Osteoblast (primary cell): ENCODE measurements around the gene SDHAF2. TPM values are rescaled to one million over a fixed set of nuclear protein-coding genes. Genes with fewer than 3 reads are reported as not detected.

Source experiments
- DNase-seq: peaks from one replicate; pipeline ENCODE4 v3.0.0; 2011; ENCODE audit warnings: low spot score, mixed read lengths; ENCODE audit not compliant: insufficient read length; ENCODE audit errors: missing footprints
- H2AFZ ChIP-seq: 2 replicates; pipeline ENCODE4 v1.6.0; 2011; ENCODE audit warnings: mild to moderate bottlenecking, low read length
- H3K27ac ChIP-seq: 2 replicates; pipeline ENCODE4 v1.5.1; 2011; ENCODE audit warnings: mild to moderate bottlenecking, low read depth, low read length, moderate library complexity
- H3K27me3 ChIP-seq: 2 replicates; pipeline ENCODE4 v1.6.0; 2012; ENCODE audit warnings: mild to moderate bottlenecking, control low read depth, inconsistent platforms, low read length, moderate library complexity; ENCODE audit not compliant: insufficient read depth
- H3K36me3 ChIP-seq: 2 replicates; pipeline ENCODE4 v1.5.1; 2011; ENCODE audit warnings: mild to moderate bottlenecking, low read length, control low read depth, moderate library complexity; ENCODE audit not compliant: insufficient read depth
- H3K4me1 ChIP-seq: 2 replicates; pipeline ENCODE4 v1.5.1; 2011; ENCODE audit warnings: mild to moderate bottlenecking, low read length, control low read depth, moderate library complexity; ENCODE audit not compliant: insufficient read depth
- H3K4me2 ChIP-seq: 2 replicates; pipeline ENCODE4 v1.6.0; 2011; ENCODE audit warnings: mild to moderate bottlenecking, low read length; ENCODE audit not compliant: insufficient read depth
- H3K4me3 ChIP-seq: fragments of 200-600 bp; sonication (generic); 3 replicates; pipeline ENCODE4 v1.5.1; 2012; ENCODE audit warnings: mild to moderate bottlenecking, low read length, inconsistent platforms; ENCODE audit not compliant: insufficient read depth
- H3K79me2 ChIP-seq: 2 replicates; pipeline ENCODE4 v1.6.0; 2012; ENCODE audit warnings: mild to moderate bottlenecking, low read length, control low read depth, inconsistent platforms; ENCODE audit not compliant: insufficient read depth
- H3K9me3 ChIP-seq: 2 replicates; pipeline ENCODE4 v1.5.1; 2011; ENCODE audit warnings: low read depth, low read length, control low read depth
- H4K20me1 ChIP-seq: 2 replicates; pipeline ENCODE4 v1.6.0; 2012; ENCODE audit warnings: mild to moderate bottlenecking, low read length, control low read depth; ENCODE audit not compliant: insufficient read depth
- CTCF ChIP-seq: IDR thresholded peaks from 2 replicates; pipeline ENCODE4 v1.5.1; 2011; ENCODE audit warnings: mild to moderate bottlenecking, low read depth, low read length, moderate library complexity; ENCODE audit errors: extremely low read depth
- total RNA-seq: library from RNA; depleted of rRNA; stranded (reverse); fragments of >200 nt; gene quantifications from 2 replicates; pipeline ENCODE4 v1.2.3, GENCODE V29; 2012

The SDHAF2 gene
- total RNA-seq, 1 donor: 46.3 TPM

GRCh38 chr11:61468002-61468401, 38.1 kb downstream of the SDHAF2 start:
- no peak for DNase-seq
- Histone ChIP-seq H3K27me3 (no peaks in the 10 kb centered on the region), H3K4me1 (peaks cover 13% of the 10 kb centered on the region), H4K20me1 (no peaks in the 10 kb centered on the region), H3K4me3 (no peak overlapping the region), H3K79me2 (no peaks in the 10 kb centered on the region), H2AFZ (no peak overlapping the region), H3K4me2 (no peak overlapping the region), H3K36me3 (no peaks in the 10 kb centered on the region), H3K27ac (no peak overlapping the region), H3K9me3 (no peaks in the 10 kb centered on the region)
- TF ChIP-seq CTCF: no peak

- no peak for TF ChIP-seq CTCF
- Histone ChIP-seq H3K4me1 (peaks cover 25% of the 10 kb centered on the region), H3K4me3 (peak overlapping the region; percentile 33), H3K79me2 (no peaks in the 10 kb centered on the region), H4K20me1 (no peaks in the 10 kb centered on the region), H3K27ac (peak overlapping the region; percentile 94), H3K4me2 (peak overlapping the region; percentile 54), H3K9me3 (no peaks in the 10 kb centered on the region), H2AFZ (peak overlapping the region; percentile 21), H3K36me3 (no peaks in the 10 kb centered on the region), H3K27me3 (no peaks in the 10 kb centered on the region)
- DNase-seq: peak; percentile 83
Measured at GRCh38 chr11:61472282-61472681, 42.4 kb downstream of the SDHAF2 start.

- Histone ChIP-seq H4K20me1 (peaks cover 4% of the 10 kb centered on the region), H3K27me3 (no peaks in the 10 kb centered on the region), H3K4me2 (peak overlapping the region; percentile 54), H3K36me3 (no peaks in the 10 kb centered on the region), H3K4me1 (peaks cover 25% of the 10 kb centered on the region), H3K27ac (peak overlapping the region; percentile 94), H3K9me3 (no peaks in the 10 kb centered on the region), H2AFZ (no peak overlapping the region), H3K4me3 (peak overlapping the region; percentile 33), H3K79me2 (no peaks in the 10 kb centered on the region)
- no peak for TF ChIP-seq CTCF
- DNase-seq: no peak
Measured at GRCh38 chr11:61472868-61473267, 42.9 kb downstream of the SDHAF2 start.

- Histone ChIP-seq H3K4me1 (peaks cover 25% of the 10 kb centered on the region), H3K27me3 (peaks cover under 1% of the 10 kb centered on the region), H3K4me3 (no peak overlapping the region), H3K36me3 (no peaks in the 10 kb centered on the region), H4K20me1 (peaks cover 8% of the 10 kb centered on the region), H2AFZ (no peak overlapping the region), H3K9me3 (no peaks in the 10 kb centered on the region), H3K27ac (peak overlapping the region; percentile 94), H3K4me2 (peak overlapping the region; percentile 5), H3K79me2 (no peaks in the 10 kb centered on the region)
- TF ChIP-seq CTCF: no peak
- peak; percentile 65 for DNase-seq
Measured at GRCh38 chr11:61473370-61474012, 43.6 kb downstream of the SDHAF2 start.
